ENCODE data around the gene RIT1. TPM values are rescaled to one million over a fixed set of nuclear protein-coding genes. Genes with fewer than 3 reads are reported as not detected.
"Not testable (repeated sequence)": the region's sequence is repeated elsewhere in the genome, so short reads cannot be mapped to it uniquely, and the experiment has no call there.

Gene RIT1
- total and polyA plus RNA-seq, 2 of the 8 experiments (the other 6 are each of a cell fraction or from before 2014, with no cell fraction given), result 25.3 to 26.8 TPM

DNA sequence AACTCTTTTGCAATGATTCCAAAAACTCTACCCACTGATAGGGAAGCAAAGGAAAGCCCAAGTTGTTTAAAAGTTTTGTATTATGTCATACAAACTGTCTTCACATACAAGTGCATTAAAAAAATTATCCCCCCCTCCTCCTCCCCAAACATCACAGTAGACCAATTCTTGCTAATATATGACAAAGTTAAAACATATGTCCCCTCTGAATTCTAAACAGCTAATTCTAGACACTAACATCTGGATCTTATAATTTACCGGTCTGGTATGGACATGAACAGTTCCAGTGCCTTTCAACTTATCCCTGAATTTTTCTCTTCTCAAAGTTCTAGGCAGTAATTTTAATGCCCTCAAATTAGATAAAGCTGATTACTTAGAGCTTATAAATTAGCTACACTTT, 13.4 kb downstream of the RIT1 start (continued):
- TF ChIP-seq, protein P1, sequence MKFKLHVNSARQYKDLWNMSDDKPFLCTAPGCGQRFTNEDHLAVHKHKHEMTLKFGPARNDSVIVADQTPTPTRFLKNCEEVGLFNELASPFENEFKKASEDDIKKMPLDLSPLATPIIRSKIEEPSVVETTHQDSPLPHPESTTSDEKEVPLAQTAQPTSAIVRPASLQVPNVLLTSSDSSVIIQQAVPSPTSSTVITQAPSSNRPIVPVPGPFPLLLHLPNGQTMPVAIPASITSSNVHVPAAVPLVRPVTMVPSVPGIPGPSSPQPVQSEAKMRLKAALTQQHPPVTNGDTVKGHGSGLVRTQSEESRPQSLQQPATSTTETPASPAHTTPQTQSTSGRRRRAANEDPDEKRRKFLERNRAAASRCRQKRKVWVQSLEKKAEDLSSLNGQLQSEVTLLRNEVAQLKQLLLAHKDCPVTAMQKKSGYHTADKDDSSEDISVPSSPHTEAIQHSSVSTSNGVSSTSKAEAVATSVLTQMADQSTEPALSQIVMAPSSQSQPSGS (IDR thresholded peaks at IDR 0.05; ENCODE audit: low read length), result no peak

DNA sequence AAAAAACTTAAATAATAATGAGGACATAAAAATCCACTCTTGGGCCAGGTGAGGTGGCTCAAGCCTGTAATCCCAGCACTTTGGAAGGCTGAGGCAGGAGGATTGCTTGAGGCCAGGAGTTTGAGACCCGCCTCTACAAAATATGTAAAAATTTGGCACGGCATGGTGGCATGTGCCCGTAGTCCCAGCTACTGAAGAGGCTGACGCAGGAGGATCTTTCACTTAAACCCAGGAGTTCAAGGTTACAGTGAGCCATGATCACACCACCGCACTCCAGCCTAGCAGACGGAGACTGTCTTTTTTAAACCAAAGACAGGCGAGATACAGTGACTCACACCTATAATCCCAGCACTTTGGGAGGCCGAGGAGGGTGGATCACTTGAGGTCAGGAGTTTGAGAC, 14.7 kb downstream of the RIT1 start:
- H2AK5ac ChIP-seq (ENCODE audit: low read depth, low read length); H4K5ac ChIP-seq (ENCODE audit: insufficient read length, low read depth, low read length); H3K27me3 ChIP-seq (replicated peaks in 1 of 4; ENCODE audit: control insufficient read depth in 3 of 4, extremely low read depth in 1 of 4, insufficient read depth in 3 of 4, low read length in 3 of 4); H3K18ac ChIP-seq (ENCODE audit: extremely low read depth, low read length); H4K91ac ChIP-seq (replicated peaks; ENCODE audit: insufficient read length, low read length); H3K4me2 ChIP-seq (ENCODE audit: insufficient read depth in 1 of 2, low read depth in 2 of 2, low read length in 2 of 2); H3K23ac ChIP-seq (ENCODE audit: insufficient read length); H3K79me2 ChIP-seq (ENCODE audit: control insufficient read depth in 1 of 2, insufficient read depth in 2 of 2, low read length in 2 of 2); H2AFZ ChIP-seq (ENCODE audit: low read length); H3K9ac ChIP-seq (replicated peaks in 1 of 4; ENCODE audit: extremely low read depth in 1 of 4, low read depth in 3 of 4, low read length in 3 of 4); H3K14ac ChIP-seq (ENCODE audit: insufficient read length); H2BK15ac ChIP-seq (ENCODE audit: low read length); H3K56ac ChIP-seq (replicated peaks; ENCODE audit: insufficient read length, low read depth, low read length); H2BK12ac ChIP-seq (ENCODE audit: low read depth, low read length); DNase-seq (ENCODE audit: low read depth in 1 of 2, low spot score in 2 of 2); H3K4me1 ChIP-seq (replicated peaks in 1 of 4; ENCODE audit: control insufficient read depth in 3 of 4, insufficient read depth in 4 of 4, low read length in 3 of 4); H4K20me1 ChIP-seq (replicated peaks in 1 of 2; ENCODE audit: control insufficient read depth in 1 of 2, insufficient read depth in 2 of 2, low read length in 2 of 2); H4K8ac ChIP-seq (ENCODE audit: extremely low read depth, insufficient read depth, low read length); H3K23me2 ChIP-seq (ENCODE audit: low read depth, low read length); H2BK120ac ChIP-seq (replicated peaks; ENCODE audit: low read depth, low read length); H3K9me3 ChIP-seq (ENCODE audit: insufficient read depth in 2 of 2, low read depth in 1 of 2, low read length in 1 of 2); H3K27ac ChIP-seq (ENCODE audit: low read depth, low read length); H2BK5ac ChIP-seq (ENCODE audit: low read depth, low read length); H3K4ac ChIP-seq (replicated peaks; ENCODE audit: insufficient read length, low read depth, low read length); H3K4me3 ChIP-seq (ENCODE audit: extremely low read depth in 1 of 4, insufficient read depth in 2 of 4, low read depth in 3 of 4, low read length in 4 of 4); FAIRE-seq; H2BK20ac ChIP-seq (ENCODE audit: low read length); H3K79me1 ChIP-seq (ENCODE audit: low read depth, low read length): not testable (repeated sequence)
- WGBS, 2 experiments (ENCODE audit: extremely low coverage in 1 of 2, insufficient coverage in 1 of 2, insufficient read length in 1 of 2, insufficient replicate concordance in 2 of 2, low coverage in 1 of 2, low lambda C conversion rate in 2 of 2, missing lambda C conversion rate in 1 of 2), result 92% methylated on average over 8 of the region's 8 CpGs; no CpG with 5 or more reads in 1 of the 2 experiments
- ChIA-PET POLR2A (ENCODE audit: partially characterized antibody) (interaction anchor here (0.8 kb wide), 1 partner anchor 28 kb away, joined by 3 read pairs; no protein-coding TSS in a partner anchor), CTCF (ENCODE audit: partially characterized antibody) (interaction anchor here (0.6 kb wide), 1 partner anchor 110 kb away, joined by 3 read pairs; no protein-coding TSS in a partner anchor)
- H3K36me3 ChIP-seq (ENCODE audit: control insufficient read depth in 2 of 4, insufficient read depth in 4 of 4, low read length in 3 of 4), result peaks cover 13 to 36% (median 24%) of the 10 kb centered on the region in 4 experiments
